ENCODE measurements around the gene SYT5.
A peak's percentile ranks its signal among the peaks of the same experiment; 100 is the strongest.
"Not testable (repeated sequence)": the region's sequence is repeated elsewhere in the genome, so short reads cannot be mapped to it uniquely, and the experiment has no call there.

Gene SYT5

GRCh38 chr19:55206664-55207500 is 26.8 kb upstream of the SYT5 start:
- peak; percentile 94 for DNase-seq

DNA sequence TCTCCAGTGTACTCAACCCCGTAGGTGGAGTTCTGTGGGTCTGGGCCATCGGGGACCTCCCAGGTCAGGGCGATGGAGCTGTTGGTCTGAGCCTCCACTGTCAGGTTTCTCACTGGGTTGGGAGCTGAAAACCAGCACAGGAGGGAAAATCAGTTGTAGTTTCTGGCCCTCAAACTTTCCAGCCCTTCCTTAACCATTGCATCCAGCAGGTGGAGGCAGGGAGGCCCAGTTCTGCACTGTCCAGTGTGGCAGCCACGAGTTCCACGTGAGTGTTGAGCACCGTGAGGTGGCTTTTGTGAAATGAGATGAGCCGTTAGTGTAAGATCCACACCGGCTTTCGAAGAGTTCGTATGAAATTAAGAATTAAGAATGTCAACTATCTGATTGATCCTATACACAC is 22.1 kb upstream of the SYT5 start:
- peak; percentile 40 for DNase-seq

GRCh38 chr19:55199620-55200204 is 19.6 kb upstream of the SYT5 start:
- no peak for DNase-seq

DNA sequence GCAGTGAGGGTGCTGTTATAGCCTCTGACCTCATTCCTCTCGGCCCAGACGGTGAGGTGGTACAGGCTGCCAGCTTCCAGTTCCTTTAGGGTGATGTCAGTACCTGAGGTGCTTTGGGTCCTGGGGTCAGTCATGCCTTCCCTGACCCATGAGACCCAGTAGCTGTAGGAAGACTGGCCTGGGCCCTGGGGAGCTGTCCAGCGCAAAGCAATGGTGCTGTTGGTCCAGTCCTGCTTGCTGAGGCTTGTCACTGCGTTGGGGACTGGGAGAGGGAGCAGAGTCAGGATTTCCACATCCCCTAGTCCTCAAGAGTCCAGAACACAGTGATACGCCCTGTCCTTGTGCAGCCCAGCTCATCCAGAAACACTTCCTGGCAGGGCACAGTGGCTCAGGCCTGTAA is 18.6 kb upstream of the SYT5 start:
- no peak for DNase-seq

DNA sequence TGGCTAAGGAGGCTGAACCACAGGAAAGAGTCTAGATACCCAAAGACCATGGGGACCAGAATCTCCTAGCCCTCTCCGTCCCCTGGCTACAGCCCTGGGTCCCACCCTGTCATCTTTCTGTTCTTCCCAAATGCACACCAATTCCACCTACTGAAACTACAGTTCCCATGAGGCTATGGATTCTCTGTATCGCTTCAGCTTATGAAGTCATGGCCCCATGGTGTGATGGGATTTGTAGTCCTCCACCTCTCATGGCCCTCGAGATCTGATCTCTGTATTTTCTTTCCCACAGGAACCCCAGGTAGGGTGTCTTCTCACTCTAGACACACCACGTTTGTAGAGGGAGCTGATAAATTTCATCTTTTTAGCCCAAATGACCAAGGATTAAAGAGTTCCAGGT is 17.4 kb upstream of the SYT5 start:
- peak; percentile 69 for DNase-seq

DNA sequence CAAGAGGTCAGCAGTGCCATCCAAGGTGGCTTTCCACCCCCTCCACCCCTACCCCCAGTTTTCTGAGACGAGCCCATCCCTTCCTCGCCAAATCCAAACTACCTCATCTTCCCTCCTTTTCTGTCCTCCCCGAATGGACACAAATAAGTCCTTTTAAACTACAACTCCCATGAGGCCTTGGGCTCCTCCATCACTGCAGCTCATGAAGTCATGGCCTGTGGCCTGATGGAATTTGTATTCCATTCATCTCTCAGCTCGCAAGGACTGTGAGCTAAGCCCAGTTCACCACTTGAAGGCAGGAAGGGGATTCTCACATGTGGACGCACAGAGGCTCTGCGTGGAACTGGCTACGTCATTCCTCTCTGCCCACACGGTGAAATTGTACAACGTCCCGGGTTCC is 16.7 kb upstream of the SYT5 start:
- peak; percentile 45 for DNase-seq

GRCh38 chr19:55193481-55193880 is 13.4 kb upstream of the SYT5 start:
- no peak for DNase-seq

GRCh38 chr19:55189403-55189835 is 9.3 kb upstream of the SYT5 start:
- no peak for DNase-seq

DNA sequence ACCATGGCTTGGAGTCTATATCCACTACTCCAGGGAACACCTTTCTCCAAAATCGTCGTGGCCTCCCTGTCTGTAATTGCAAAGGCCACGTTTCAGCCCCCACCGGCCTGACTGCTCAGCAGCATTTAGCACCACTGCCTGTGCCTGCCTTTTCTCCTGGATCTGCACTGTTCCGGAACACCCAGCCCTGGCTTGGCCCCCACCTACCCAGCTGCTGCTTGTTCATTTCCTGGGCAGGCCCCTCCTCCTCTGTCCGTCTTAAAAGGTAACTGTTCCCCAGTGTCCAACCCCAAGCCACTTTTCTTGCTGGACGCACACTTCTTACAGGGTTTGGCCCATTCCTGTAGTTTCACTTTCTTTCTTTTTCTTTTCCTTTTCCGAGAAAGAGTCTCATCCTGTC is 8.5 kb upstream of the SYT5 start:
- no peak for DNase-seq

GRCh38 chr19:55186080-55186479 is 6.0 kb upstream of the SYT5 start:
- no peak for DNase-seq

DNA sequence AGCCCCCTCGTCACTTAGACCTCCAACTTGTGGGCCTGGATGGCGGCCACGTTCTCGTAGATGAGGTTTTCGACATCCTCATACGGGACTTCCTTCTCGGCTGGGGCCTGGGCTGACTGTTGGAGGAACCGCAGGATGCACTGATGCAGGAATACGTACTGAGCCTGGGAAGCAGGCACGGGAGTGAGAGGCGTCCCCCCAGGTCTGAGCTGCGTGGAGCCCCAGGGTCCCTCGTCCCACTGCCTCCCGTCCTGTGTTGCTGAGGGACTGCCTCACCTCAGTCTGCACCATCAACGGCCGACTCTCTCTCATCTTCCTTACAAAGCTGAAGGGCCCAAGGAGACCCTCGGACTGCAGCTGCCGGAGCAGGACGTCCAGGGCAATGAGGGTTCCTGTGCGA is 1.7 kb upstream of the SYT5 start:
- no peak for DNase-seq

DNA sequence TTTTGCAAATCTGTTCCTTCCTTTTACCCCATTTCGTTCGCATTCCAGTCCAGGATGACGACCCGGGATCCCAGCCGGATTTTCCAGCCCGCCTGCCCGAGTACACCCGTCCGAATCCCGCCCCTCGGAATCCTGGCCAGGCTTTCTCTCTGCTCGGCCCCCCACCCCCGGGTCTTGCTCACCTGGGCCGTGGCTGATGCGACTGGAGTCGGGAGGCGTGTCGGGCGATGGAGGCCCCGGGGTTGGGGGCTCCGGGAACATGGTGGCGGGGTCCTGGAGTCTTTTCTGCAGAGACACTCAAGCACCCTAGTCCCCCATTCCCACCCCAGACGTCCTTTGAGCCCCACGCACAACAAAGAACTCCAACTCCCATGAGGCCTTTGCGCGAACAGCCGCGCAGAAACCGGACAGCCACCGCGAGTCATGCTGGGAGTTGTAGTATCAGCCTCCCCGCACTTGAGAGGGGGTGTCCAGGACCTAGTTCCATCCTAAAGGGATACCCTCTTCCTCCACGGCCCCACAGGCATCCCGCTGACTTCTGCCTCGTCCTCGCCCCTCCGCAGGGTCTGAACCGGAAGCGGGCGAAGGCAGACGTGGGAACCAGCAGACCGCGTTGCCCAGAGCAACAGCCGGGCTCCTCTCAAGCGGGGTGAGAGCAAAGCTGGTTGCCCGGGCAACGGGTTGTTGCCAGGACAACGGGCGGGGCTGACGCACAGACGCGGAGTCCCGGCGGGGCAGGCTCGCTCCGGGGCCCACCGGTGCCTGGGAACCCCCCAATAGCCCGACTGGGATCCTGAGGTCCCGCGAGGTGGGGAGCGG is 1.1 kb downstream of the SYT5 start:
- DNase-seq, result peak; percentile 88

GRCh38 chr19:55176076-55176475 is 4.0 kb downstream of the SYT5 start:
- DNase-seq, result peak; percentile 44

DNA sequence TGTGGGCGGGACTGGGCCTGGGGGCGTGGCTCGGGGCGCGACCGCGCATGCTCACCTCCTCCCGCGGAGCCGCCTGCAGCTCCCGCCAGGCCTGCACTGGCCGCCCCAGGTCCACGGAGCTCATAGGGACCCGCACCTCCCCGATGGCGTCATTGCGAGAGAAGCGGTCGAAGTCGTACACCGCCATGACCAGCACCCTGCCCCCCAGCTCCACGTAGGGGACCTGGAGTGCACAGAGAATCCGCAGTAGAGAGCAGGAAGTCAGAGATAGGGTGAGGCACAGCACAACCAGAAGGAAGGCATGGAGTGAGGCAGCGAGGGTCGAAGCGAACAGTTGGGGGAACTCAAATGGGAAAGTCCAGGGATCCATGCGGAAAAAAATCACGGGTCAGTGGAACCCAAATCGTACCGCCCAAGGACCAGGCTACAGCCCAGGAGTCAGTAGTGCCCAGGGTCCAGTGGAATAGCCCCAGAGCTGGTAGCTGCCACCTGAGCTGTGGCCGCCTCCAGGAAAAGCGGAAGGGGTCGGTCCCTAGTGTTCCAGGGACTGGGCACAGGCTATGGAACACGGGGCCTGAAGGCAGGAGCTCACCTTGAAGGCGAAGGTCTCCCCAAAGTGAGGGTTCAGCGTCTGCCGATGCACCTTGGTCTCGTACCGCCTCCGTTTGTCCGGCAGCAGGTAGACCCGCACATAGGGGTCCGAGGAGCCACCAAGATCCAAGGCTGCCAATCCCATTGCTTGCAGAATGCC is 4.8 kb downstream of the SYT5 start:
- DNase-seq, result no peak

DNA sequence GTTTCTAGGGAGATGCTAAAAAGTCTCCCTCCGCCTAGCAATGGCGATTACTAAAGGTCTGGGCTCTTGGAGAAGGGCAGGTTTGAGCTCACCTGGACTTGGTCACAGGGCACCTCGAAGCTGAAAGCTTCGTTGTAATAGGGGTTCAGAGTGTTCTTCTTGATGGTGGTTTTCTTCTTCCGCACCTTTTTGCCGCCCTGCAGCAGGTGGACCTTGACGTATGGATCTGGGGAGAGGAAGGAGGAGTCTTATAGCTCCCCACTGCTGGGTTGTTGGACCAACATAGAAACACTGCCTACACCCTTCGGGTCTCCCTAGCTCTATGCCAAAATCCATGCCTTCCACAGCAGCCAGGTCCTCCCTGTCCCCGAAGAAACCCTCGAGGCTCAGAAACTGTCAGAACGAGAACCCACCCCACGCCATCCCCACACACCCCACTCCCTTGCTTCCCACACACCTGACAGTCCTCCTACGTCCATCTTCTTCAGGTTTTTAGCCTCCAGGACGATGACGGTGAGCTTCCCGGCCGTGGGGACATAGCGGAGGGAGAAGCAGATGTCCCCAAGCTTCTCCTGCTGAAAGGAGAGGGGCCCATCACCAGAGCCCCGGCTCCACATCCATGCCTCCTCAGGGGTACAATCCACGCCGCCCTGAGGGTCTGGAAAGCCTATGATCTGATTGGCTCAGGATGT is 5.5 kb downstream of the SYT5 start:
- no peak for DNase-seq

DNA sequence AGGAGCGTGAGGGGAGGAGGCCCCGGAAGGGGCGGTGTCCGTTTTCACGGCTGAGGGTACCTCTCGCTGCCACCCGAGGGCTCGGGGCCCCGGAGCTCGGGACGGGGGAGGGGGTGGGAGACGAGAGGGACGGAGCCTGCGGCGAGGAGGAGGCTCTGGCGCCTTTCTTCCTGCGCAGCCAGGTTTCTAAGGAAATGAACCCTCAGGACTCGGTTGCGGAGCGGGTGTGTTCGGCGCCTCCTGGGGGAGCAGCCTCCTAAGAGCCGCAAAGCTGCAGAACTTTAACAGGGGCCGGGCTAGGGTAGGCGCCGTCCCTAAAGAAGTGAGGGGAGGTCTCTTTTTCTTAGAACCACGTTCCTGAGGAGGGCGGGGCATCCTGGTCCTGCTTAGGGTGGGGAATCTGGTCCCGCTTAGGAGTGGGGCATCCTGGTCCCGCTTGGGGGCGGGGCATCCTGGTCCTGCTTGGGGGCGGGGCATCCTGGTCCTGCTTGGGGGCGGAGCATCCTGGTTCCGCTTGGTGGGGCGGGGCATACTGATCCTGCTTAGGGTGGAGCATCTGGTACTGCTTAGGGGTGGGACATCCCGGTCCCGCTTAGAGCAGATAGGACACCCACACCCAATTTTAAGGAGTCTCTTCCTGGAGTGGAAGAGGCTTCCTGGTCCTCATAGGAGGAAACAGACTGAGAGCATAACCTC is 6.2 kb downstream of the SYT5 start:
- DNase-seq, result peak; percentile 70

GRCh38 chr19:55173186-55173713 is 6.8 kb downstream of the SYT5 start:
- DNase-seq, result no peak

DNA sequence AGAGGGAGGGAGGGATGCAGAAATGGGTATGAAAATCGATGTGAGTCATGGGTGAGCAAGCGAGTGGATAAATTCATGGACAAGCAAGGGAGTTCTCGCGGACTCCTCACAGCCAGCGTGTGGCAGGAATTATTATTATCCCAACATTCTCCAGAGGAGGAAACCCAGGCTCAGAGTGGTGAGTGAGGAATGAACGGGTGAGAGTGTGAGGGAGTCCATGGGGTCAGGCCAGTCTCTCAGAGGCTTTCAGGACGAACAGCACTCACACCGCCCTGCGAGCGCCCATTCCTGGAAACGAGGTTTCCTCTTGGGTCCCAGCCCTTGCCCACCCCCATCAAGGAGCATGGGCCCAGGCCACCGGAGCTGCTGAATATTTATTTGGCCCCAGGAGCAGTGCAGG is 7.3 kb downstream of the SYT5 start:
- DNase-seq, result no peak

DNA sequence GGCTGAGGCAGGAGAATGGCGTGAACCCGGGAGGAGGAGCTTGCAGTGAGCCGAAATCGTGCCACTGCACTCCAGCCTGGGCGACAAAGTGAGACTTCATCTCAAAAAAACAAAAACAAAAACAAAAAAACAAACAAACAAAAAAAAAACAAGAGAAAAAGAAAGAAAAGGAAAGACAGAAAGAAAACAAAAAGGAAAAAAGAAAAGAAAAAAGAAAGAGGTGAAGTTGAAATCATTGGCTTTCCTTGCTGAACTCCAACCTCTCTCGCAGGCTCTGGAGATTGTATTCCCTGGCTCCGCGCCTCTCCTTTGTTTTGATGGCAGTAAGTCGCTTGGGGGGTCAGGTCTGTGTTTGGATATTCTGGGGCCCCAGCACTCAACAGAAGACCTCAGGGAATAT is 7.8 kb downstream of the SYT5 start:
- not testable (repeated sequence) for DNase-seq

DNA sequence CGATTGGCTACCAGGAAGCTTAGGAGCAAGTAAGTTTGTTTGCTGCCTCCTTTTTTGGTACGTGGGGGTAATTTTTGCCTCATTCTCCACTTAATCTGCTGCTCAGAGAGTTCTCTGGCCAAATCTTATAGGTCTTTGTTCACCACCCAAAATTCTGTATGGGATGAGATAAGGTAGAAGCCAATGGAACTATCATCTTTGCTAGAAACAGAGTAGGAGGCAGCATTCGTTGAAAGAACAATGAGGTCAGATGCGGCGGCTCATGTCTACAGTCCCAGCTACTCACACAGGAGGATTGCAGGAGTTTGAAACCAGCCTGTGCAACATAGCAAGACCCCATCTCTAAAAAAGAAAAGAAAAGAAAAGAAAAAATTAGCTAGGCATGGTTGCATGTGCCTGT is 8.6 kb downstream of the SYT5 start:
- DNase-seq, result no peak

DNA sequence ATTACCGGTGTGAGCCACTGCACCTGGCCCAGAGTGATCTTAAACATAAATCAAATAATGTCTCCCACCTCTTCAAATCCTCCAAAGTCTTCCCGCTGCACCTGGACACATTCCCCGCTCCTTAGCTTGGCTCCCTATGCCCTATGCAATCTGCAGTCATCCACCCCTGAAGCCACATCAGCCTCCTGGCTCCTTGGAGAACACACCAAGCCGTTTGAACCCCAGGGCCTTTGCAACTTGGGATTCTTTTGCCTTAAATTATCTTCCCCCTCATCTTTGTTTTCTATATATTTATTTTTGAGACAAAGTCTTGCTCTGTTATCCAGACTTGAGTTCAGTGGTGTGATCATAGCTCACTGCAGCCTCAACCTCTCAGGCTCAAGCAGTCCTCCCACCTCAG is 11.0 kb downstream of the SYT5 start:
- no peak for DNase-seq
